Measurements from ENCODE around the gene C10orf67.

Gene C10orf67

DNA sequence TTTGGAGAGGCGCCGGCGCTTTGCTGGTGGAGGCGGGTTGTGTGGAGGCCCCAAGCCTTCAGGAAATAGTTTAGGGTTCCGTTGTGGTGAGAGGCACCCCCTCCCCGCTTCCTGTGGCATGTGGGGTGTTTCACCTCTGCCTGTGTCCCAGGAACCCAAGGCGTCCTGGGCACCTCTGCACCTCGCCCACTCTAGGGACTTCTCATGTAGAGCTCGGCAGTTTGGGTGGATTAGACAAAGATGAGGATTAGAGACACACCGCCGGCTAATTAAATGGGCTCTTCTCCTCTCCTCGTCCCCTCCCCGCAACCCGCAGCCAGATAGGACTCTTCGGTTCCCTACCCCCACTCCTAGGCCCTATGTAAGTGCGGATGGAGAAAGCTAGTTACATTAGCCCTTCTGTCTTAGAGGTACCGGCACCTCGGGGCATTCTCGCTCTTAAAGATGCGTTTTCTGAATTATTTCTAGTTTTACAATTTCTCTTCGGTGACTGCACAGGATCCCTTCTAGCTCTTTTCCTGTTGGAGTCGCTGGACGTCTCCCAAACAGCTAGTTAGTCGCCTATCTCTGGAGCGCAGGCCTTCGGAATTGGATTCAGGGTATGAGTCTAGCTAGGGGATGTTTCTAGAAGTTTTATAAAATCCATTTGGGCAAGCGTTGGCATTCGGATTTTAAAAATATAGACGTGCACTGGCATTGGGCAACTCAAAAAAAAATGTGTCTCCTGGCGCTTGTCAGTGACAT is 144.7 kb downstream of the C10orf67 start:
- no peak for DNase-seq (ENCODE audit: low read depth in 2 of 3, low spot score in 2 of 3)

GRCh38 chr10:23198940-23199767 is 145.4 kb downstream of the C10orf67 start:
- DNase-seq (ENCODE audit: low read depth in 2 of 3, low spot score in 2 of 3): no peak

DNA sequence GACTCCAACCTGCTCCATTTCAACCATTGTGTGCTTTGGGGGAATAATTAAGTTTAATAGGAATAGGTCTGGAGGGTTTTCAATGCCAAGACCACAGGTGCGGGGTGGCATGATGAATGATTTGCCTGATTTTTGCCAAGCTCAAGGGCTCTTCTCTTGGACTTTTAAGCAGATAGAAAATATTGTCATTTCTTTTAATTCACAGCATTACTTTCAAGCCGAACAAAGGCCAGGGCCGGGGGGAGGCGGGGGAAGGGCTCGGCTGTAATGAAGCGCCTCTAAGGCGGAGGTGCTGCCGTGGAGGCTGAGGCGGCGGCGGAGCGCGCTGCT is 146.0 kb downstream of the C10orf67 start:
- DNase-seq (ENCODE audit: low read depth in 2 of 3, low spot score in 2 of 3): no peak

- no peak for DNase-seq (ENCODE audit: low read depth in 2 of 3, low spot score in 2 of 3)
Measured at GRCh38 chr10:23197416-23197861, 147.2 kb downstream of the C10orf67 start.

GRCh38 chr10:23196915-23197314 is 147.7 kb downstream of the C10orf67 start:
- no peak for DNase-seq (ENCODE audit: low read depth in 2 of 3, low spot score in 2 of 3)

GRCh38 chr10:23195846-23196600 is 148.6 kb downstream of the C10orf67 start:
- DNase-seq (ENCODE audit: low read depth in 2 of 3, low spot score in 2 of 3): no peak

DNA sequence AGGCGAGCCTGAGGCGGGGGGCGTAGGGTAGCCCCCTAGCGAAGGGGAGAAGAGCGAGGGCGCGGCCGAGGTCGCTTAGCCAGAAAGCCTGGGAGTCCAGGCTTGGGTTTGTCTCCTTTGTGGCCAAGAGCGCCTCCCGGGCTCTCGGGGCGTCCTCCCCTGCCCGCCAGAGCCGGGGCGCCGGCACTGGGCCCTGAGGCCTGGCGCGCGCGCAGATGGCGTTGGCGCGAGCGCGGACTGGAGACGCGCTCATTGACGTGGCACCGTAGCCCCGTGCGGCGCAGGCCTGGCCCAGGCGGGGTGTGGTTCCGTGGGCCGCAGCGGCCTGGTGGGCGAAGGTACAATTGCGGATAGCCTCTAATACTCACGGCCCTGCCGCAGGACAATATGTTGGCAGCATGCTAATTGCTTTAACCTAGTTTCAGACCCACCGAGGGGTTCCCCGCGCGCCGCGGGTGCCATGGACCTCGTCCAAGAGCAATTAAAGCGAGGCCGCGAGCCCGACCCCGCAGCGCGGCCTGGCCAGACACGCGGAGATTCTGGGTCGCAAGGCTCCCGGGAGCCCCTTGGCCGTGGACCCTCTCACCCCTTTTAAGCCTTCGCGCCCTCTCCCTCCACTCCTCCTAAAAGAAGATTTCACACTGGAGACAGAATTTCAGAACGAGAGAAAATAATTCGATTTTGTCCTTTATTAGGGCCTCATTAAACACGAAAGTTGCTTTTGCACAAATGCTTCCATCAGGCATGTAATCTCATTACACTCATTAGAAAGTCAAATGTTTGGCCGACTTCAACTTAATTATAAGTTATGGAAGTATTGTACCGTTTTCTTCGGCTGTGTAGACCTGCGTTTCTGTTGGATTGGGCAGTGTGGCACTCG is 149.4 kb downstream of the C10orf67 start:
- no peak for DNase-seq (ENCODE audit: low read depth in 2 of 3, low spot score in 2 of 3)

GRCh38 chr10:23194471-23194965 is 150.1 kb downstream of the C10orf67 start:
- DNase-seq (ENCODE audit: low read depth in 2 of 3, low spot score in 2 of 3): no peak

- no peak for DNase-seq (ENCODE audit: low read depth in 2 of 3, low spot score in 2 of 3)
Measured at GRCh38 chr10:23193435-23194074, 151.0 kb downstream of the C10orf67 start.

DNA sequence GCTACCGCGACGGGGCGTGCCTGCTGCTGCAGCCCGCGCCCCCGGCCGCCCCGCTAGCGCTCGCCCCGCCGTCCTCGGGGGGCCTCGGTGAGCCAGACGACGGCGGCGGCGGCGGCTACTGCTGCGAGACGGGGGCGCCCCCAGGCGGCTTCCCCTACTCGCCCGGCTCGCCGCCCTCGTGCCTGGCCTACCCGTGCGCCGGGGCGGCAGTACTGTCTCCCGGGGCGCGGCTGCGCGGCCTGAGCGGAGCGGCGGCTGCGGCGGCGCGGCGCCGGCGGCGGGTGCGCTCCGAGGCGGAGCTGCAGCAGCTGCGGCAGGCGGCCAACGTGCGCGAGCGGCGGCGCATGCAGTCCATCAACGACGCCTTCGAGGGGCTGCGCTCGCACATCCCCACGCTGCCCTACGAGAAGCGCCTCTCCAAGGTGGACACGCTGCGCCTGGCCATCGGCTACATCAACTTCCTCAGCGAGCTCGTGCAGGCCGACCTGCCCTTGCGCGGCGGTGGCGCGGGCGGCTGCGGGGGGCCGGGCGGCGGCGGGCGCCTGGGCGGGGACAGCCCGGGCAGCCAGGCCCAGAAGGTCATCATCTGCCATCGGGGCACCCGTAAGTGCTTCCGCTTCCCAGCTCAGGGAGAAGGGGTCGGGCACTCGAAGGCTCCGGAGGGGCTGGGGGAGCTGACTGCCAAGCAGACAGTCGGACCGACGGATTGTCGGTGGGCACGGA is 151.7 kb downstream of the C10orf67 start:
- DNase-seq (ENCODE audit: low read depth in 2 of 3, low spot score in 2 of 3): no peak

DNA sequence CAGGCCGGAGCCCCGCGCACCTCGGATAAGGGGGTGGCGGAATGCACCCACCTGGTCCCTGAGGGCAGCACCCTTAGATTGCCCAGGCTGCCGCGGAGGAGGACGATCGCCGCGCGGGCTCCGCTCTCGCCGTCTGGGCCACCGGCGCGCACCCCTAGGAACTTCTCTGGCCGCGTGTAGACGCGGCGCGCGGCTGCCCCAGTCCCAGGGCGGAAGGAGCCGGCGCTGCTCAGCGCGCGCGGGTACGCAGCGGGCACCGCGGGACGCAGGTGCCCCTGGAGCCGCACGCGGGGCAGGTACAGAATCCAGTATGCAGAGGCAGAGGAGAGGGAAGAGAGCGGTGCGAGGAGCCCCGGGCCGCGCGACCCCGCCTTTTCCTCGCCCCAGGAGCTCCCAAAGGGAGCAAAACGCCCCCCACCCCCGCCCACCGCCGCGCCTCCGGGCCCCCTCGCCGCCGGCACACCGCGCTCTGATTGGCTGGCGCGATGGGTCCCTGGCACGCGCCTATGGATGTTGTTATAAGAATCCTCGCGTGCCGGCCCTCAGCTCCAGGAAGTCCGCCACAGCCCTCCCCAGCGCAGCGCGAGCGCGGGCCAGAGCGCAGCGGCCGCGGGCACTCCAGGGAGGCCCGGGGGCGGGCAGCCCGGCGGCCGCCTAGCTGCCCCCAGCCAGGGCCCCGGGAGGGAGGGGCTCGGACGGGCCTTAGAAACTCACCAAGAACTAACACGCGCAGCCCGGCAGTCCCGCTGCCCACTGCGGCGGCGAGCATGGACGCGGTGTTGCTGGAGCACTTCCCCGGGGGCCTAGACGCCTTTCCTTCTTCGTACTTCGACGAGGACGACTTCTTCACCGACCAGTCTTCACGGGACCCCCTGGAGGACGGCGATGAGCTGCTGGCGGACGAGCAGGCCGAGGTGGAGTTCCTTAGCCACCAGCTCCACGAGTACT is 152.6 kb downstream of the C10orf67 start, which contains the start of gene PTF1A:
PTF1A (plus strand) TSS at position 549 of the 948 bp plus-strand sequence; CDS start at position 768, 219 bp downstream.
- no peak for DNase-seq (ENCODE audit: low read depth in 2 of 3, low spot score in 2 of 3)

- no peak for DNase-seq (ENCODE audit: low read depth in 2 of 3, low spot score in 2 of 3)
Measured at GRCh38 chr10:23190872-23191763, 153.5 kb downstream of the C10orf67 start.

- DNase-seq (ENCODE audit: low read depth in 2 of 3, low spot score in 2 of 3): no peak
Measured at GRCh38 chr10:23189024-23189423, 155.6 kb downstream of the C10orf67 start.

- no peak for DNase-seq (ENCODE audit: low read depth in 2 of 3, low spot score in 2 of 3)
Measured at GRCh38 chr10:23187155-23187554, 157.4 kb downstream of the C10orf67 start.

- DNase-seq (ENCODE audit: low read depth in 2 of 3, low spot score in 2 of 3): no peak
Measured at GRCh38 chr10:23186697-23187096, 157.9 kb downstream of the C10orf67 start.

DNA sequence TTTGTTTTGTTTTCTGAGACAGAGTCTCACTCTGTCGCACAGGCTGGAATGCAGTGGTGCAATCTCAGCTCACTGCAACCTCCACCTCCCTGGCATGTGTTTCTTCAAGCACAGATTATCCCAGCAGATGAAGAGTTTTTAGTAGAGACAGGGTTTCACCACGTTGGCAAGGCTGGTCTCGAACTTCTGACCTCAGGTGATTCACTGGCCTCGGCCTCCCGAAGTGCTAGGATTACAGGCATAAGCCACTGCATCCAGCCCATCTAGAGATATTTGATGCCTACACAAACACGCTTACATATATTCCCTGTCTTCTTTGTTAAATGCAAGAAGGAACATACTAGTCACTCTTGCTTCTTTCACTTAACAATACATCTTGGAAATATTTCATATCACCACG is 158.4 kb downstream of the C10orf67 start:
- no peak for DNase-seq (ENCODE audit: low read depth in 2 of 3, low spot score in 2 of 3)

GRCh38 chr10:23174977-23175512 is 169.6 kb downstream of the C10orf67 start:
- no peak for DNase-seq (ENCODE audit: low read depth in 2 of 3, low spot score in 2 of 3)
